Measurements from ENCODE around the gene TGFBI. TPM values are rescaled to one million over a fixed set of nuclear protein-coding genes. Genes with fewer than 3 reads are reported as not detected.

Gene TGFBI
- total and polyA plus RNA-seq, 2 experiments from 2014 or later = 2.9 to 10.2 TPM

GRCh38 chr5:136015003-136015375 lies 13.8 kb upstream of the TGFBI start:
- H3K4me1 ChIP-seq (ENCODE audit: low read depth) = no peaks in the 10 kb centered on the region

GRCh38 chr5:136015966-136016650 lies 12.7 kb upstream of the TGFBI start:
- TF ChIP-seq CTCF (IDR thresholded peaks at IDR 0.05; ENCODE audit: low read depth, low read length) = no peak
- Histone ChIP-seq H3K36me3 (no peaks in the 10 kb centered on the region), H3K27ac (no peak overlapping the region), H3K4me3 (no peak overlapping the region), H3K9me3 (ENCODE audit: low read depth) (no peaks in the 10 kb centered on the region), H3K4me1 (ENCODE audit: low read depth) (no peaks in the 10 kb centered on the region), H3K27me3 (peaks cover 15% of the 10 kb centered on the region)
- no peak for DNase-seq (ENCODE audit: low read depth in 1 of 2, low spot score in 1 of 2)

More at GRCh38 chr5:136015003-136015375, 13.8 kb upstream of the TGFBI start:
- Histone ChIP-seq H3K36me3 (no peaks in the 10 kb centered on the region), H3K4me3 (no peak overlapping the region), H3K9me3 (ENCODE audit: low read depth) (no peaks in the 10 kb centered on the region), H3K27me3 (peaks cover 15% of the 10 kb centered on the region), H3K27ac (no peak overlapping the region)
- DNase-seq (ENCODE audit: low read depth in 1 of 2, low spot score in 1 of 2) = no peak
- no peak for TF ChIP-seq CTCF (IDR thresholded peaks at IDR 0.05; ENCODE audit: low read depth, low read length)

- H3K4me3 ChIP-seq = no peak overlapping the region
- no peaks in the 10 kb centered on the region for H3K9me3 ChIP-seq (ENCODE audit: low read depth)
- no peaks in the 10 kb centered on the region for H3K4me1 ChIP-seq (ENCODE audit: low read depth)
- peak in 1 of 2 donors; percentile 81 for DNase-seq (ENCODE audit: low read depth in 1 of 2, low spot score in 1 of 2)
- no peak for TF ChIP-seq CTCF (IDR thresholded peaks at IDR 0.05; ENCODE audit: low read depth, low read length)
- peaks cover 10% of the 10 kb centered on the region for H3K27me3 ChIP-seq
- no peak overlapping the region for H3K27ac ChIP-seq
- H3K36me3 ChIP-seq = no peaks in the 10 kb centered on the region
These were observed 11.8 kb upstream of the TGFBI start for GRCh38 chr5:136016945-136017530.

GRCh38 chr5:136018814-136019783 lies 9.7 kb upstream of the TGFBI start:
- H3K9me3 ChIP-seq (ENCODE audit: low read depth) = no peaks in the 10 kb centered on the region
- no peaks in the 10 kb centered on the region for H3K4me1 ChIP-seq (ENCODE audit: low read depth)
- TF ChIP-seq CTCF (IDR thresholded peaks at IDR 0.05; ENCODE audit: low read depth, low read length) = peak; percentile 55
- no peak overlapping the region for H3K4me3 ChIP-seq
- H3K27ac ChIP-seq = no peak overlapping the region
- peak in 1 of 2 donors; percentile 98 for DNase-seq (ENCODE audit: low read depth in 1 of 2, low spot score in 1 of 2)
- H3K36me3 ChIP-seq = no peaks in the 10 kb centered on the region
- H3K27me3 ChIP-seq = no peaks in the 10 kb centered on the region

GRCh38 chr5:136020001-136020382 lies 8.8 kb upstream of the TGFBI start:
- H3K27ac ChIP-seq = no peak overlapping the region
- H3K36me3 ChIP-seq = no peaks in the 10 kb centered on the region
- DNase-seq (ENCODE audit: low read depth in 1 of 2, low spot score in 1 of 2) = no peak
- H3K4me3 ChIP-seq = no peak overlapping the region
- H3K4me1 ChIP-seq (ENCODE audit: low read depth) = no peaks in the 10 kb centered on the region
- H3K9me3 ChIP-seq (ENCODE audit: low read depth) = no peaks in the 10 kb centered on the region
- no peaks in the 10 kb centered on the region for H3K27me3 ChIP-seq
- TF ChIP-seq CTCF (IDR thresholded peaks at IDR 0.05; ENCODE audit: low read depth, low read length) = no peak

Measured in cardiac muscle cell (in vitro differentiated cells and primary cell).